Astrocyte of the cerebellum (primary cell): ENCODE results near the gene CRNN.

ENCODE experiments used
- DNase-seq: peaks from one replicate; pipeline ENCODE4 v3.0.0-alpha.2; 2011; ENCODE audit warnings: low read depth
- H3K4me3 ChIP-seq: 2 replicates; pipeline ENCODE4 v1.5.1; 2011; ENCODE audit warnings: mild to moderate bottlenecking, low read depth, low read length, moderate library complexity
- CTCF ChIP-seq: IDR thresholded peaks from 2 replicates; pipeline ENCODE4 v1.5.1; 2012; ENCODE audit warnings: low read length, low read depth, moderate library complexity, mild to moderate bottlenecking; ENCODE audit errors: missing control alignments
- in situ Hi-C: cut with HindIII; loops from 2 replicates; pipeline ENCODE4 v1.10.0; 2017; ENCODE audit warnings: low sequenced_read_pairs

The CRNN gene

GRCh38 chr1:152413909-152414308 is at the start of gene CRNN:
CRNN (minus strand) TSS chr1:152414263; CDS start chr1:152412233, 2,030 bp downstream.
- no peak for DNase-seq
- H3K4me3 ChIP-seq, result no peak within 1 kb of the TSS
- TF ChIP-seq CTCF, result no peak
- in situ Hi-C loops, result no loop called here

GRCh38 chr1:152462636-152463035 is 48.6 kb upstream of the CRNN start:
- no peak for TF ChIP-seq CTCF
- no peak overlapping the region for H3K4me3 ChIP-seq
- DNase-seq, result no peak
- in situ Hi-C loops, result no loop called here

GRCh38 chr1:152461544-152461943 is 47.5 kb upstream of the CRNN start:
- in situ Hi-C loops, result no loop called here
- H3K4me3 ChIP-seq, result no peak overlapping the region
- DNase-seq, result peak; percentile 5
- TF ChIP-seq CTCF, result peak; percentile 56

- DNase-seq, result no peak
- no peak for TF ChIP-seq CTCF
- no peak overlapping the region for H3K4me3 ChIP-seq
- in situ Hi-C loops, result no loop called here
These were observed 46.5 kb upstream of the CRNN start for GRCh38 chr1:152460529-152460899.

- peak; percentile 18 for DNase-seq
- TF ChIP-seq CTCF, result peak; percentile 89
- H3K4me3 ChIP-seq, result no peak overlapping the region
- in situ Hi-C loops, result no loop called here
These were observed 45.8 kb upstream of the CRNN start for GRCh38 chr1:152459596-152460528.

GRCh38 chr1:152458384-152459185 is 44.5 kb upstream of the CRNN start:
- peak; percentile 87 for TF ChIP-seq CTCF
- in situ Hi-C loops, result no loop called here

More at GRCh38 chr1:152458384-152459185, 44.5 kb upstream of the CRNN start:
- DNase-seq, result peak; percentile 63
- no peak overlapping the region for H3K4me3 ChIP-seq
